HepG2 (cell line): ENCODE measurements around the gene NCOA7. TPM values are rescaled to one million over a fixed set of nuclear protein-coding genes. Genes with fewer than 3 reads are reported as not detected.

ENCODE experiments used
- ARNTL ChIP-seq: sonication (generic); formaldehyde crosslinking; IDR thresholded peaks from 2 replicates; pipeline ENCODE4 v1.4.0; 2020; ENCODE audit warnings: mild to moderate bottlenecking, missing genetic modification reagents
- E2F2 ChIP-seq: sonication (generic); formaldehyde crosslinking; IDR thresholded peaks from 2 replicates; pipeline ENCODE4 v1.4.0; 2020; ENCODE audit warnings: missing genetic modification reagents, borderline replicate concordance
- HNF4A ChIP-seq: sonication (generic); formaldehyde crosslinking; IDR thresholded peaks from 2 replicates; pipeline ENCODE4 v1.4.0; 2020; ENCODE audit warnings: missing genetic modification reagents
- KMT2B ChIP-seq: IDR thresholded peaks from 2 replicates; pipeline ENCODE4 v1.6.1; 2016; ENCODE audit warnings: missing genetic modification reagents, missing compliant biosample characterization
- PHF21A ChIP-seq: sonication (generic); formaldehyde crosslinking; IDR thresholded peaks from 2 replicates; pipeline ENCODE4 v1.5.0; 2020; ENCODE audit warnings: mild to moderate bottlenecking, missing genetic modification reagents
- RFX1 ChIP-seq: fragments of 450-650 bp; IDR thresholded peaks from 2 replicates; pipeline ENCODE4 v1.6.1; 2017
- SAFB2 ChIP-seq: sonication (generic); formaldehyde crosslinking; IDR thresholded peaks from 2 replicates; pipeline ENCODE4 v1.5.1; 2020; ENCODE audit warnings: missing genetic modification reagents, low read depth, mild to moderate bottlenecking, borderline replicate concordance
- SALL2 ChIP-seq: sonication (generic); formaldehyde crosslinking; IDR thresholded peaks from 2 replicates; pipeline ENCODE4 v1.8.1; 2023; ENCODE audit warnings: mild to moderate bottlenecking, missing genetic modification reagents, inconsistent platforms
- SKI ChIP-seq: fragments of 450-650 bp; IDR thresholded peaks from one replicate; pipeline ENCODE4 v1.6.1; 2018; ENCODE audit warnings: mild to moderate bottlenecking; ENCODE audit not compliant: partially characterized antibody
- TCF7 ChIP-seq: sonication (generic); IDR thresholded peaks from 2 replicates; pipeline ENCODE4 v1.6.1; 2016; ENCODE audit warnings: antibody characterized with exemption, low read depth
- TOPORS ChIP-seq: sonication (generic); formaldehyde crosslinking; IDR thresholded peaks from 2 replicates; pipeline ENCODE4 v1.8.0; 2023; ENCODE audit warnings: mild to moderate bottlenecking, missing genetic modification reagents
- ZC3H13 ChIP-seq: sonication (generic); formaldehyde crosslinking; IDR thresholded peaks from 2 replicates; pipeline ENCODE4 v1.8.1; 2023; ENCODE audit warnings: mild to moderate bottlenecking, missing genetic modification reagents, moderate library complexity
- ZFAT ChIP-seq: sonication (generic); formaldehyde crosslinking; conservative IDR thresholded peaks from 2 replicates; pipeline ENCODE4 v1.8.1; 2023; ENCODE audit warnings: missing genetic modification reagents, inconsistent platforms
- ZFP41 ChIP-seq: sonication (generic); formaldehyde crosslinking; IDR thresholded peaks from 2 replicates; pipeline ENCODE4 v1.4.0; 2020; ENCODE audit warnings: mild to moderate bottlenecking, missing genetic modification reagents, borderline replicate concordance
- ZNF251 ChIP-seq: sonication (generic); formaldehyde crosslinking; IDR thresholded peaks from 2 replicates; pipeline ENCODE4 v1.9.0; 2021; ENCODE audit warnings: mild to moderate bottlenecking, missing genetic modification reagents
- ZNF274 ChIP-seq: sonication (generic); formaldehyde crosslinking; IDR thresholded peaks from 2 replicates; pipeline ENCODE4 v1.5.1; 2020; ENCODE audit warnings: mild to moderate bottlenecking, missing genetic modification reagents
- ZNF292 ChIP-seq: sonication (generic); formaldehyde crosslinking; IDR thresholded peaks from 2 replicates; pipeline ENCODE4 v1.8.1; 2022; ENCODE audit warnings: mild to moderate bottlenecking, low read depth, missing genetic modification reagents, borderline replicate concordance
- ZXDC ChIP-seq: sonication (generic); formaldehyde crosslinking; IDR thresholded peaks from 2 replicates; pipeline ENCODE4 v1.5.0; 2020; ENCODE audit warnings: mild to moderate bottlenecking, missing genetic modification reagents
- polyA plus RNA-seq, 8 experiments: library from polyadenylated mRNA; depleted of rRNA in 3 of 8; stranded (reverse) in 7 of 8; unstranded in 1 of 8; fragments of >200 nt; fragmentation: Illumina TruSeq in 4 of 8; extraction: Trizol in 4 of 8; gene quantifications; 2 replicates each; pipeline versions ENCODE4 v1.2.1 to v1.2.3, GENCODE V29; 2011 to 2016; ENCODE audit warnings: low read depth in 4 of 8, missing spikeins in 1 of 8, mixed read lengths in 1 of 8; ENCODE audit not compliant: insufficient read depth in 1 of 8
- total RNA-seq, 5 experiments: library from RNA; depleted of rRNA; stranded (reverse); fragments of >200 nt; fragmentation: Illumina TruSeq; extraction: Trizol; gene quantifications; 2 replicates each; pipeline ENCODE4 v1.2.3, GENCODE V29; 2016; ENCODE audit warnings: low read depth in 1 of 5
- TF ChIP-seq, protein P1 (sequence below): sonication (generic); formaldehyde crosslinking; IDR thresholded peaks from 2 replicates; pipeline ENCODE4 v1.5.0; 2020; ENCODE audit warnings: missing genetic modification reagents, mild to moderate bottlenecking, borderline replicate concordance
- TF ChIP-seq, protein P2 (sequence below): sonication (generic); formaldehyde crosslinking; IDR thresholded peaks from 2 replicates; pipeline ENCODE4 v1.5.0; 2020; ENCODE audit warnings: missing genetic modification reagents
- TF ChIP-seq, protein P3 (sequence below): sonication (generic); formaldehyde crosslinking; IDR thresholded peaks from 2 replicates; pipeline ENCODE4 v1.4.0; 2020; ENCODE audit warnings: missing genetic modification reagents

Gene NCOA7
- total and polyA plus RNA-seq, 2 of the 13 experiments (the other 11 are each of a cell fraction or from before 2014, with no cell fraction given), result 13.6 to 20.8 TPM

DNA sequence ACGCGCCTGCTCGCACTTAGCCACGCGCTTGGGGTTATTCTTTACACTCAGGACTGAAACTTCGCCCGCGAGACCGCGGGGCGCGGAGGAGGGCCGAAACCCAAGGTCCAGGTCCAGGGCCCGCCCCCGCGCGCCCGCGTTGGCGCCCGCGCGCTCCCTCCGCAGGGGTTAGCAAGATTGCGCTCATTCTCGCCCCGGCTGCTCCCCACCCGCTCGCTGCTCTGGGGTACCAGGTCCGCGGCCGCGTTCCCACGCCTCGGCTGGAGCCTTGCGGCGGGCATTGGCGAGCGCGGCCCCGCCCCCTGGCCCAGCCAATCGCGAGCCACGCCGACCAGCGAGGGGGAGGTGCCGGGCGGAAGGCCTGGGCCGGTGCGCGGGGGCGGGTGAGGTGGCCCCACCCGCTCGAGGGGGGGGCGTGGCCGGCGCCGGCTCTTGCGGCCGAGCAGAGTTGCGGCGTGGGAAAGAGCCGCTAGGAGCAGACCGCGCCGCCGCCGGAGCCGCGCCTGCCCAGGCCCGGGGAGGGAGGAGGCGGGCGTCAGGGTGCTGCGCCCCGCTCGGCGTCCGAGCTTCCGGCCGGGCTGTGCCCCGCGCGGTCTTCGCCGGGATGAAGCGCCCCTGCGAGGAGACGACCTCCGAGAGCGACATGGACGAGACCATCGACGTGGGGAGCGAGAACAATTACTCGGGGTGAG lies 41.4 kb upstream of the NCOA7 start, which contains the start of gene HEY2 (continued):
- TF ChIP-seq ZXDC (CRISPR knock-in tag) (no peak), HNF4A (CRISPR knock-in tag) (0 out of 2 replicates have a peak, but pooled peaks have one; percentile 32), ARNTL (CRISPR knock-in tag) (0 out of 2 replicates have a peak, but pooled peaks have one; percentile 15), E2F2 (CRISPR knock-in tag) (no peak), TOPORS (0 out of 2 replicates have a peak, but pooled peaks have one; percentile 3), ZFP41 (no peak), SKI (peak; percentile 86), RFX1 (no peak), ZNF251 (no peak), SALL2 (CRISPR knock-in tag) (0 out of 2 replicates have a peak, but pooled peaks have one; percentile 21), ZNF274 (CRISPR knock-in tag) (peak; percentile 54), ZC3H13 (CRISPR knock-in tag) (no peak), ZFAT (CRISPR knock-in tag) (no peak), KMT2B (CRISPR knock-in tag) (peak; percentile 45; the same call in 1 of the 2 replicates), PHF21A (CRISPR knock-in tag) (peak; percentile 94), TCF7 (no peak), SAFB2 (CRISPR knock-in tag) (peak; percentile 86), ZNF292 (CRISPR knock-in tag) (no peak)
- TF ChIP-seq, protein P1, sequence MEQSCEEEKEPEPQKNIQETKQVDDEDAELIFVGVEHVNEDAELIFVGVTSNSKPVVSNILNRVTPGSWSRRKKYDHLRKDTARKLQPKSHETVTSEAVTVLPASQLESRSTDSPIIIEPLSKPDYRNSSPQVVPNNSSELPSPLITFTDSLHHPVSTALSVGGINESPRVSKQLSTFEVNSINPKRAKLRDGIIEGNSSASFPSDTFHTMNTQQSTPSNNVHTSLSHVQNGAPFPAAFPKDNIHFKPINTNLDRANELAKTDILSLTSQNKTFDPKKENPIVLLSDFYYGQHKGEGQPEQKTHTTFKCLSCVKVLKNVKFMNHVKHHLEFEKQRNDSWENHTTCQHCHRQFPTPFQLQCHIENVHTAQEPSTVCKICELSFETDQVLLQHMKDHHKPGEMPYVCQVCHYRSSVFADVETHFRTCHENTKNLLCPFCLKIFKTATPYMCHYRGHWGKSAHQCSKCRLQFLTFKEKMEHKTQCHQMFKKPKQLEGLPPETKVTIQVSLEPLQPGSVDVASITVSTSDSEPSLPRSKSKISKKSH (CRISPR knock-in tag), result no peak; the same call in 1 of the 2 replicates
- TF ChIP-seq, protein P2, sequence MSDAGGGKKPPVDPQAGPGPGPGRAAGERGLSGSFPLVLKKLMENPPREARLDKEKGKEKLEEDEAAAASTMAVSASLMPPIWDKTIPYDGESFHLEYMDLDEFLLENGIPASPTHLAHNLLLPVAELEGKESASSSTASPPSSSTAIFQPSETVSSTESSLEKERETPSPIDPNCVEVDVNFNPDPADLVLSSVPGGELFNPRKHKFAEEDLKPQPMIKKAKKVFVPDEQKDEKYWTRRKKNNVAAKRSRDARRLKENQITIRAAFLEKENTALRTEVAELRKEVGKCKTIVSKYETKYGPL (CRISPR knock-in tag), result no peak
- TF ChIP-seq, protein P3, sequence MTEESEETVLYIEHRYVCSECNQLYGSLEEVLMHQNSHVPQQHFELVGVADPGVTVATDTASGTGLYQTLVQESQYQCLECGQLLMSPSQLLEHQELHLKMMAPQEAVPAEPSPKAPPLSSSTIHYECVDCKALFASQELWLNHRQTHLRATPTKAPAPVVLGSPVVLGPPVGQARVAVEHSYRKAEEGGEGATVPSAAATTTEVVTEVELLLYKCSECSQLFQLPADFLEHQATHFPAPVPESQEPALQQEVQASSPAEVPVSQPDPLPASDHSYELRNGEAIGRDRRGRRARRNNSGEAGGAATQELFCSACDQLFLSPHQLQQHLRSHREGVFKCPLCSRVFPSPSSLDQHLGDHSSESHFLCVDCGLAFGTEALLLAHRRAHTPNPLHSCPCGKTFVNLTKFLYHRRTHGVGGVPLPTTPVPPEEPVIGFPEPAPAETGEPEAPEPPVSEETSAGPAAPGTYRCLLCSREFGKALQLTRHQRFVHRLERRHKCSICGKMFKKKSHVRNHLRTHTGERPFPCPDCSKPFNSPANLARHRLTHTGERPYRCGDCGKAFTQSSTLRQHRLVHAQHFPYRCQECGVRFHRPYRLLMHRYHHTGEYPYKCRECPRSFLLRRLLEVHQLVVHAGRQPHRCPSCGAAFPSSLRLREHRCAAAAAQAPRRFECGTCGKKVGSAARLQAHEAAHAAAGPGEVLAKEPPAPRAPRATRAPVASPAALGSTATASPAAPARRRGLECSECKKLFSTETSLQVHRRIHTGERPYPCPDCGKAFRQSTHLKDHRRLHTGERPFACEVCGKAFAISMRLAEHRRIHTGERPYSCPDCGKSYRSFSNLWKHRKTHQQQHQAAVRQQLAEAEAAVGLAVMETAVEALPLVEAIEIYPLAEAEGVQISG (CRISPR knock-in tag), result peak; percentile 74
